GM18873 (cell line): ENCODE measurements around the gene APBB1IP.
"Not testable (repeated sequence)": the region's sequence is repeated elsewhere in the genome, so short reads cannot be mapped to it uniquely, and the experiment has no call there.

Experiments used
- ATAC-seq: cut with Tn5 transposase; IDR thresholded peaks from one replicate; pipeline ENCODE4 v1.9.1; 2021; ENCODE audit warnings: mild to moderate bottlenecking, moderate library complexity, moderate number of reproducible peaks; ENCODE audit not compliant: unreplicated experiment, low FRiP score

The APBB1IP gene

GRCh38 chr10:26441491-26442214 is 3.5 kb downstream of the APBB1IP start:
- no peak for ATAC-seq

- ATAC-seq: no peak
These were observed 7.4 kb downstream of the APBB1IP start for GRCh38 chr10:26445411-26446031.

GRCh38 chr10:26446258-26446657 is 8.1 kb downstream of the APBB1IP start:
- no peak for ATAC-seq

GRCh38 chr10:26448292-26448691 is 10.2 kb downstream of the APBB1IP start:
- peak; percentile 12 for ATAC-seq

GRCh38 chr10:26448706-26449435 is 10.7 kb downstream of the APBB1IP start:
- peak; percentile 82 for ATAC-seq

GRCh38 chr10:26449726-26450125 is 11.6 kb downstream of the APBB1IP start:
- ATAC-seq: no peak

- no peak for ATAC-seq
These were observed 13.8 kb downstream of the APBB1IP start for GRCh38 chr10:26451903-26452302.

DNA sequence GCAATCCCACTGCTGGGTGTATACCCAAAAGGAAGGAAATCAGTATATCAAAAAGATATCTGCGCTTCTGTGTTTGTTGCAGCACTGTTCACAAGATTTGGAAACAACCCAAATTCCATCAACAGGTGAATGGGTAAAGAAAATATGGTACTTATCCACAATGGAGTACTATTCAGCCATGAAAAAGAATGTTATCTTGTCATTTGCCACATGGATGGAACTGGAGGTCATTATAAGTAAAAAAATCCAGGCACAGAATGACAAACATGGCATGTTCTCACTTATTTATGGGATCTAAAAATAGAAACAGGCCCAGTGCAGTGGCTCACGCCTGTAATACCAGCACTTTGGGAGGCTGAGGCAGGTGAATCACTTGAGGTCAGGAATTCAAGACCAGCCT is 15.7 kb downstream of the APBB1IP start:
- no peak for ATAC-seq

- no peak for ATAC-seq
These were observed 16.8 kb downstream of the APBB1IP start for GRCh38 chr10:26454891-26455290.

GRCh38 chr10:26455567-26456315 is 17.6 kb downstream of the APBB1IP start:
- ATAC-seq: no peak

DNA sequence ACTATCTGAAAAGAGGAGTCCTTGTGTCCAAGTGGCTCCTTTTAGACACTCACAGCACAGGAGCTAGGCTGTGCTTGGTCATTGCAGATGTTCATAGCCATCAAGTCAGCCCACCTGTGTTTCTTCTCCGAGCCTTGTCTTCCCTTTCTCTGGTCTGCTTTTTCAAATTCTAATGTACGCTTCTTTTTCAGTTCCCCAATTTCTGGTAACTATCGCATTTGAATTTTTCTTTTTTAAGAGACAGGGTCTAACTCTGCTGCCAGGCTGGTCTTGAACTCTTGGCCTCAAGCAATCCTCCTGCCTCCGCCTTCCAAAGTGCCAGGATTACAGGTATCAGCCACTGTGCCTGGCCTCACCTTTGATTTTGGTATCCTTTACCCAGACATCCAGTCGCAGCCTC is 18.9 kb downstream of the APBB1IP start:
- ATAC-seq: peak; percentile 93

DNA sequence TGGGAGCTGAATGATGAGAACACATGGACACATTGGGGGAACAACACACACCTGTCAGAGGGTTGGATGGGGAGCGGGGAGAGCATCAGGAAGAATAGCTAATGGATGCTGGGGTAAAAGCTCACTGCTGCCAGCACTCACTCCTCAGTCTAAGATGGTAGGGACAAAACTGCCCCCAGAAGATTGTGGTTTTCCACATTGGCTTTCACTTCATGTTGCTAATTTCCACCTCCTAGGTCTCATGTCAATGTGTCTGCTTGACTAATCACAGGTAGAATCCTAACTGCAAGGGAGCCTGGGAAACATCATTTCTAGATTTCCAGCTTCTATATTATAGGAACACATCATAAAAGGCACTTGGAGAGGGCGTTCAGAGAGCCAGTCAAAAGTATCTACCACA is 22.6 kb downstream of the APBB1IP start:
- ATAC-seq: no peak

DNA sequence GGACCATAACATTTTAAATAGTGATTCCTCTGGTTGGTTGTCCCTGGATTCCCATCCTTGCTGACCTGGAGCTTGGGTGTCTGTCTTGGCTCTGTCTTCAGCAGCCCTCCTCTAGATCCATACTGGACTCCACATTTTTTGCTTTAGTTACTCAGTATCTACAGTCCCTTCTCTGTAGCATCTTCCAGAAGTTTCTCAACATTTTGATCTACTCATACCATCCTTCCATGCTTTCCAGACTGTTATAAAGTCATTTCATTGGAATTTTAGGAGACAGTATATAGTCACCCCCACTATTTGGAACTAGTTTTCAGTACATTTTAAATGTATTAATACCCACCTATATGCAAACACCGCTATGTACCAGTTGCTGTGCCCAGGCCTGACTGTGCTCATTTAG is 25.8 kb downstream of the APBB1IP start:
- no peak for ATAC-seq

GRCh38 chr10:26464632-26465280 is 26.6 kb downstream of the APBB1IP start:
- ATAC-seq: peak; percentile 34

GRCh38 chr10:26466531-26466930 is 28.4 kb downstream of the APBB1IP start:
- not testable (repeated sequence) for ATAC-seq

GRCh38 chr10:26467639-26468038 is 29.5 kb downstream of the APBB1IP start:
- ATAC-seq: no peak

- no peak for ATAC-seq
These were observed 30.1 kb downstream of the APBB1IP start for GRCh38 chr10:26468291-26468690.

DNA sequence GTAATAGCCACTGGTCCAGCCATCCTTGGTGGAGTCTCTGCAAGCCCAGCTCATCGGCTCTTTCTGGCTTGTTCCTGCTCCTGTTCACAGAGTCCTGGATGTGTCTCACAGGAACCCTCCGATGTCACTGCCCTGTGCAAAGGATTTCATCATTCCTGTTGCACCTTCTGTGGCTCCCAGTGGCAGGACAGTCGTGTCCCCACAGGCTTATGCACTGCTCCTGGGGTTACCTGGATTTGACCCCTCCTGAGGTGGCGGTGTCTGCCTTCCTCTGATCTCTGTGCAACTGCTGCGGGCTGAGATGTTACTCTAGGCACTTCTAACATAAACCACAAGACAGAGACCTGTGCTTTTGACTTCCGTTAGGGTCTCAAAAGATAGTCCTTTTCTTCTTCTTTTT is 30.6 kb downstream of the APBB1IP start:
- peak; percentile 48 for ATAC-seq

DNA sequence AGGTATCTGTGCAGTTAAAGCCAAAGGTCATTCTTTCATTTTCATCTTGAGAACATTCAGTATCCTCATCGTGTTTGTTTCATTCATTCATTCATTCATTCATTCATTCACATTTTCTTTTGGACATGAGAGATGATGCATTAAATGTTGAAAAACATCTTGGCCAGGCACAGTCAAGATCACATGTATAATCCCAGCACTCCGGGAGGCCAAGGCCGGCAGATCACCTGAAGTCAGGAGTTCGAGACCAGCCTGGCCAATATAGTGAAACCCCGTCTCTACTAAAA is 34.3 kb downstream of the APBB1IP start:
- no peak for ATAC-seq

GRCh38 chr10:26474026-26474425 is 35.9 kb downstream of the APBB1IP start:
- no peak for ATAC-seq

GRCh38 chr10:26474845-26475244 is 36.7 kb downstream of the APBB1IP start:
- not testable (repeated sequence) for ATAC-seq
